OCI-LY3 (cell line): Measurements from ENCODE around the gene SUSD4.

ENCODE experiments used
- H2AFZ ChIP-seq: fragments of 200-600, 300-600 bp; shearing (Covaris generic); 2 replicates; pipeline ENCODE4 v1.6.0; 2014; ENCODE audit warnings: antibody characterized with exemption, low read depth, low read length
- H3K27ac ChIP-seq: fragments of 200-600, 300-600 bp; sonication (generic); 2 replicates; pipeline ENCODE4 v1.5.1; 2014; ENCODE audit warnings: mild to moderate bottlenecking, low read length, moderate library complexity, mixed read lengths
- H3K27me3 ChIP-seq: fragments of 200-600, 300-600 bp; sonication (generic); 2 replicates; pipeline ENCODE4 v1.6.1; 2014; ENCODE audit warnings: low read depth, low read length, mixed read lengths
- H3K36me3 ChIP-seq: fragments of 200-600, 300-600 bp; sonication (generic); replicated peaks from 2 replicates; pipeline ENCODE3; 2014; ENCODE audit warnings: low read depth, low read length, mixed read lengths
- H3K4me1 ChIP-seq: fragments of 300-600, 200-600 bp; sonication (generic); 2 replicates; pipeline ENCODE4 v1.6.1; 2014; ENCODE audit warnings: low read length, mixed read lengths
- H3K4me2 ChIP-seq: fragments of 200-600, 300-600 bp; sonication (generic); 2 replicates; pipeline ENCODE4 v1.6.1; 2014; ENCODE audit warnings: low read length, mixed read lengths
- H3K4me3 ChIP-seq: fragments of 300-600, 200-600 bp; sonication (generic); 2 replicates; pipeline ENCODE4 v1.5.1; 2014; ENCODE audit warnings: antibody characterized with exemption, mild to moderate bottlenecking, low read length, moderate library complexity
- H3K79me2 ChIP-seq: fragments of 300-600, 200-600 bp; shearing (Covaris generic); 2 replicates; pipeline ENCODE4 v1.6.1; 2014; ENCODE audit warnings: mild to moderate bottlenecking, low read length, mixed read lengths
- H3K9ac ChIP-seq: fragments of 300-600, 200-600 bp; shearing (Covaris generic); 2 replicates; pipeline ENCODE4 v1.6.0; 2014; ENCODE audit warnings: mild to moderate bottlenecking, low read length, moderate library complexity
- H3K9me3 ChIP-seq: fragments of 200-600, 300-600 bp; shearing (Covaris generic); 2 replicates; pipeline ENCODE4 v1.6.1; 2014; ENCODE audit warnings: low read length, mixed read lengths; ENCODE audit not compliant: insufficient read depth
- H4K20me1 ChIP-seq: fragments of 200-600, 300-600 bp; sonication (generic); 2 replicates; pipeline ENCODE4 v1.6.1; 2016; ENCODE audit warnings: low read length, mixed read lengths; ENCODE audit not compliant: insufficient read depth
- EZH2phosphoT487 ChIP-seq: fragments of 200-600 bp; shearing (Covaris generic); IDR thresholded peaks from 2 replicates; pipeline ENCODE4 v1.6.1; 2018; ENCODE audit warnings: antibody characterized with exemption, mixed run types, low read depth
- TF ChIP-seq, protein P1 (sequence below): fragments of 200-600, 300-600 bp; sonication (generic); IDR thresholded peaks from 2 replicates; pipeline ENCODE4 v1.5.1; 2014; ENCODE audit warnings: antibody characterized with exemption, low read length, low read depth

Gene SUSD4

DNA sequence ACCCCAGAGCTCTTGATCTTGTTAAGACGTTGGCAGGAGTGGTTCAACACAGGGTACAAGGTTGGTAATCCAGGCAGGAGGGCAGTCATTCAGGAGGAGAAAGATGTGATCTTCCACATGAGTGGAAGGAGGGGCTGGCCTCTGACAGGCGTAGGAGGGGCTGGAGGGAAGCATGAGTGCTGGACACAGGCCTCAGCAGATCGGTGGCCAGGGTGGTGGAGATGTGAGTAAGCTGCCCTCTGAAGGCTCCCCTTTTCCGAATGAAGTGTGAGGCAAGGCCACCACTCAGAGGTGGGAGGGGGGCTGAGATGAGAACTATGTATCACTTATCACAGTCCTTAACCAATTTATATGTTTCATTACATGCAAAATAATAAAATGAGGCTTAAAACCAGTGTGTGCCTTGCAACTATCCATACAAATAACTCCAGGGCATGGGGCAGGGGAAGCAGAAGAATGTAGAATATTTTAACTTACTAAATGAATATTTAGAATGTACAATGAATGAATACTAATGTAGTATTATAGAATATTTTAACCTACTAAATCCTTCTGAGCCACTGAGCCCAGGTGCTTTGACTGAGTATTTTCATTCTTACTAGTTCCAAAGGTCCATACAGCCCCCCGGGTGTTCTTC is 117.4 kb downstream of the SUSD4 start:
- no peak overlapping the region for H2AFZ ChIP-seq
- H3K27ac ChIP-seq: no peak overlapping the region
- H3K9ac ChIP-seq: no peak overlapping the region
- H3K4me3 ChIP-seq: no peak overlapping the region
- peaks cover 44% of the 10 kb centered on the region for H3K4me1 ChIP-seq
- no peaks in the 10 kb centered on the region for H3K79me2 ChIP-seq
- H3K27me3 ChIP-seq: peaks cover 12% of the 10 kb centered on the region; the same call in 1 of the 2 replicates
- no peaks in the 10 kb centered on the region for H3K36me3 ChIP-seq
- H3K4me2 ChIP-seq: no peak overlapping the region
- no peaks in the 10 kb centered on the region for H3K9me3 ChIP-seq
- no peaks in the 10 kb centered on the region for H4K20me1 ChIP-seq
- TF ChIP-seq EZH2phosphoT487: no peak
- TF ChIP-seq, protein P1, sequence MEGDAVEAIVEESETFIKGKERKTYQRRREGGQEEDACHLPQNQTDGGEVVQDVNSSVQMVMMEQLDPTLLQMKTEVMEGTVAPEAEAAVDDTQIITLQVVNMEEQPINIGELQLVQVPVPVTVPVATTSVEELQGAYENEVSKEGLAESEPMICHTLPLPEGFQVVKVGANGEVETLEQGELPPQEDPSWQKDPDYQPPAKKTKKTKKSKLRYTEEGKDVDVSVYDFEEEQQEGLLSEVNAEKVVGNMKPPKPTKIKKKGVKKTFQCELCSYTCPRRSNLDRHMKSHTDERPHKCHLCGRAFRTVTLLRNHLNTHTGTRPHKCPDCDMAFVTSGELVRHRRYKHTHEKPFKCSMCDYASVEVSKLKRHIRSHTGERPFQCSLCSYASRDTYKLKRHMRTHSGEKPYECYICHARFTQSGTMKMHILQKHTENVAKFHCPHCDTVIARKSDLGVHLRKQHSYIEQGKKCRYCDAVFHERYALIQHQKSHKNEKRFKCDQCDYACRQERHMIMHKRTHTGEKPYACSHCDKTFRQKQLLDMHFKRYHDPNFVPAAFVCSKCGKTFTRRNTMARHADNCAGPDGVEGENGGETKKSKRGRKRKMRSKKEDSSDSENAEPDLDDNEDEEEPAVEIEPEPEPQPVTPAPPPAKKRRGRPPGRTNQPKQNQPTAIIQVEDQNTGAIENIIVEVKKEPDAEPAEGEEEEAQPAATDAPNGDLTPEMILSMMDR: no peak

DNA sequence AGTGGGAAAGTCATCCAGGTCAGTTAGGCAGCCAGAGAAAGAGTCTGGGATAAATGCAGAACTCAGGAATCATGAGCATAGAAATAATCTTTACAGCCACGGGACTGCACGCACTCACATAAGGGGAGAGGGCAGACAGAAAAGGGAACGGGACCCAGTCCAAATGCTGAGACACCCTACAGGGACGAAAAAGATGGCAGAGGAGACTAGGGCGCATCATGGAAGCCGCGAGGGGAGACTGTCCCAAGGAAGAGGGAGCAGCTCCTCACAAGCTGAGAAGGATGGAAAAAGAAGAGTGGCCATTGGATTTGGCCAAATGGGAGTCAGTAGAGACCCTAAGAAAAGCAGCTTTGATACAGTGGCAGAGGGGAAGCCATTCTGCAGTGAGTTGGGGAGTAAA is 118.0 kb downstream of the SUSD4 start:
- no peak overlapping the region for H2AFZ ChIP-seq
- no peaks in the 10 kb centered on the region for H3K36me3 ChIP-seq
- H3K4me2 ChIP-seq: no peak overlapping the region
- H3K9ac ChIP-seq: no peak overlapping the region
- no peak overlapping the region for H3K27ac ChIP-seq
- TF ChIP-seq, protein P1: no peak
- no peak for TF ChIP-seq EZH2phosphoT487
- H3K9me3 ChIP-seq: no peaks in the 10 kb centered on the region
- H3K4me3 ChIP-seq: no peak overlapping the region
- H3K4me1 ChIP-seq: peaks cover 44% of the 10 kb centered on the region
- peaks cover 16% of the 10 kb centered on the region; the same call in 1 of the 2 replicates for H3K27me3 ChIP-seq
- H3K79me2 ChIP-seq: no peaks in the 10 kb centered on the region
- no peaks in the 10 kb centered on the region for H4K20me1 ChIP-seq

DNA sequence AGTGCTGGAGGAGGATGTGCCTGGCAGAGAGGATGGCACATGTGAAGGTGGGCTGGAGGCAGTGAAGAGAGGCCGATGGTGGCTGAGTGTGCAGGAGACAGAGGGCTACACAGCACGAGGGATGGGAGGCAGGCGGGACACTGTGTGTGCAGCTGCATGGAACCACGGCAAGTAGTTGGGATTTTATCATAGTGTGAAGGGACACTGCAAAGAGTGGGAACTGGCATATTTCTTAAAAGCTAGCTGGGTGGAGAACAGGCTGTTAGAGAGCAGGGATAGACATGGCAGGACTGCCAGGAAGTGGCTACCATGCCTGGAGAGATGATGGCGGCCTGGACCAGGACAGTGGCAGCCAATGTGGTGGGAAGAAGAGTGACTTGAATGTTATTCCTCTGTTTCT is 118.6 kb downstream of the SUSD4 start:
- TF ChIP-seq, protein P1: no peak
- no peak for TF ChIP-seq EZH2phosphoT487
- peaks cover 44% of the 10 kb centered on the region for H3K4me1 ChIP-seq
- H3K79me2 ChIP-seq: no peaks in the 10 kb centered on the region
- H3K4me3 ChIP-seq: no peak overlapping the region
- peaks cover 20% of the 10 kb centered on the region for H3K27me3 ChIP-seq
- H3K36me3 ChIP-seq: no peaks in the 10 kb centered on the region
- no peaks in the 10 kb centered on the region for H3K9me3 ChIP-seq
- H3K4me2 ChIP-seq: peak overlapping the region; percentile 10
- no peaks in the 10 kb centered on the region for H4K20me1 ChIP-seq
- H3K9ac ChIP-seq: no peak overlapping the region
- no peak overlapping the region for H2AFZ ChIP-seq
- no peak overlapping the region for H3K27ac ChIP-seq

DNA sequence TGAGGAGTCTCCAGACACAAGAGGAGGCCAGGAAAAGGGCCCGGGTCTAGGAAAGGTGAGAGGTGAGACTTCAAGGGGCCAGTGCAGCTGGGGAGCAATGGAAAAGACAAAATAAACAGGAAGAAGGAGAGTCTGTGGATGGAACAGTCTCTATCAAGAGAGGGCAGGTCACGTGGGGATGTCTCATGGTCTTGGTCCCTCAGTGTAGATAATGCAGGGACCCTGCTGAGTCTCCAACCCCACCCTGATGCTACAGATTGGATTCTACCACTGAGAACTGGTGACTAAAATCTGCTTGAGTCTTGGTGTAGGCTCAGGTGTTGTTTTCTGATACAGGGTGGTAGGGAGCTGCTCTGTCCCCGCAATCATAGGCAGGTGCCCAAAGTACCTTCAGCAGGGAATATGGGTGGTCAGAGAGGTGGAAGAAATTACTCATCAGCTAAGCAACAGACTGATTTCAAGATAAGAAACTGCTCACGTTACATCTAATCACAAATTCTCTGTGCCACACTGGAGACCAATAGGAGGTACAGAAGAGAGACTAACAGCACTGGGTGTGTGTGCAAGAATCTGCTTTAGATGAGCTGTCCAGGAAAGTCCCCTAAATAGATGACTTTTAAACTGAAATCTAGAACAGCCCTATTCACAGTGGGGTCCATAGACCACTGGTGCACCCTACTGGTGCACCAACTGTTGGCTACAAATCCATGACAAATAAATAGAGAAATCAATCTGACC is 119.4 kb downstream of the SUSD4 start:
- Histone ChIP-seq H3K27ac (no peak overlapping the region), H3K36me3 (no peaks in the 10 kb centered on the region), H3K9ac (no peak overlapping the region), H3K4me2 (peak overlapping the region; percentile 10), H3K4me1 (peaks cover 39% of the 10 kb centered on the region), H3K79me2 (no peaks in the 10 kb centered on the region), H3K9me3 (no peaks in the 10 kb centered on the region), H2AFZ (peak overlapping the region; percentile 48; the same call in 1 of the 2 replicates), H4K20me1 (no peaks in the 10 kb centered on the region), H3K4me3 (no peak overlapping the region), H3K27me3 (peaks cover 20% of the 10 kb centered on the region)
- TF ChIP-seq, protein P1: peak; percentile 66
- no peak for TF ChIP-seq EZH2phosphoT487
